Body of pancreas (tissue), 4 donors: Measurements from ENCODE around the gene RHBDD2.
A peak's percentile ranks its signal among the peaks of the same experiment; 100 is the strongest.

Experiments
- POLR2A ChIP-seq, 3 donors: fragments of 450-650 bp; IDR thresholded peaks; one replicate each; pipeline ENCODE4 v1.6.1; 2016; ENCODE audit warnings: antibody characterized with exemption in 3 of 3, mild to moderate bottlenecking in 2 of 3
- TF ChIP-seq, protein P1 (sequence below), 7 experiments: fragments of 450-650 bp in 4 of 7; fragments of 200-600 bp in 3 of 7; sonication (generic) in 3 of 7; IDR thresholded peaks; one replicate each; pipeline ENCODE4 v1.5.1; 2016 to 2019; ENCODE audit warnings: antibody characterized with exemption in 7 of 7

DNA sequence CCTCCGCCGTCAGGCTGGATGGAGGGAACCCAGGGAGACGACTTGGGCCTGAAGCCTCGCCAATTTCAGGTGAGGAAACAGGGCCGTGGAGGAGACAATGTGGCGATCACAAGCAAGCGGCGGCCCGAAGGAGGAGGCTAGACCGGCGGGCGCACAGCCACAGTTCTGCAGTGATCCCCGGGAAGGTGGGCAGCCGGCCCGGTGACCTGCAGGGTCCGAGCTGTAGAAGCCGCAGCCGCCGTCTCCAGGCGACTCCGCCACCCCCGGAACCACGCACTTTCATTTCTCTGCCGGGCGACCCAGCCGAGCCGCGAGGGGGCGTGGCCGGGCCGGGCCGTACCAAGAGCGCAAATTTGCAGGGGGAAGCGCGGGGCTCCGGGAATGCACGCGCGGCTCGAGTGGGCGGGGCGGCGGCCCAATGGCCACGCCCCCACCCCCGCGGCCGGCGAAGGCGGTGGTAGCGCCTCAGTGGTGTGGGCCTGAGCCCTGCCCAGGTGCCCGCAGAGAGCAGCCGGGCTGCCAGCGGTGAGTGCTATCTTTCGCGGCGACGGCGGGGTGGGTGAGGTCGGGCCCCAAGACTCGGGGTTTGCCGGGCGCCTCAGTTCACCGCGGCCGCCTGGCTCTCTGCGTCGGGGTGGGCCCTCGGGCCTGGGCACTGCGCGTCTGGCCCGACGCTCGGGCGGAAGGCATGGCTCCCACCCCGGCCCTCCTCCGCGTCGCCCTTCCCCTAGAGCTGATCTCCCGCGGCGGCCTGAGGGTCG, 36.0 kb downstream of the RHBDD2 start, which contains the start of gene POR:
- TF ChIP-seq, protein P1, sequence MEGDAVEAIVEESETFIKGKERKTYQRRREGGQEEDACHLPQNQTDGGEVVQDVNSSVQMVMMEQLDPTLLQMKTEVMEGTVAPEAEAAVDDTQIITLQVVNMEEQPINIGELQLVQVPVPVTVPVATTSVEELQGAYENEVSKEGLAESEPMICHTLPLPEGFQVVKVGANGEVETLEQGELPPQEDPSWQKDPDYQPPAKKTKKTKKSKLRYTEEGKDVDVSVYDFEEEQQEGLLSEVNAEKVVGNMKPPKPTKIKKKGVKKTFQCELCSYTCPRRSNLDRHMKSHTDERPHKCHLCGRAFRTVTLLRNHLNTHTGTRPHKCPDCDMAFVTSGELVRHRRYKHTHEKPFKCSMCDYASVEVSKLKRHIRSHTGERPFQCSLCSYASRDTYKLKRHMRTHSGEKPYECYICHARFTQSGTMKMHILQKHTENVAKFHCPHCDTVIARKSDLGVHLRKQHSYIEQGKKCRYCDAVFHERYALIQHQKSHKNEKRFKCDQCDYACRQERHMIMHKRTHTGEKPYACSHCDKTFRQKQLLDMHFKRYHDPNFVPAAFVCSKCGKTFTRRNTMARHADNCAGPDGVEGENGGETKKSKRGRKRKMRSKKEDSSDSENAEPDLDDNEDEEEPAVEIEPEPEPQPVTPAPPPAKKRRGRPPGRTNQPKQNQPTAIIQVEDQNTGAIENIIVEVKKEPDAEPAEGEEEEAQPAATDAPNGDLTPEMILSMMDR (IDR thresholded peaks at IDR 0.05) = peak in 4 of 7 experiments; percentile 8 to 35 (median 23)
- peak; percentile 99 to 100 (median 99) for TF ChIP-seq POLR2A (IDR thresholded peaks at IDR 0.05)
